Activated CD4-positive, alpha-beta T cell treated with anti-CD3 and anti-CD28 coated beads, Interleukin-2, amount 50 U/mL, for 4 hours (primary cell): Measurements from ENCODE around the gene VPS54.

Source experiments
- DNase-seq, 2 experiments: peaks; one replicate each; pipeline ENCODE4 v3.0.0-alpha.2; 2020

Gene VPS54, protein sequence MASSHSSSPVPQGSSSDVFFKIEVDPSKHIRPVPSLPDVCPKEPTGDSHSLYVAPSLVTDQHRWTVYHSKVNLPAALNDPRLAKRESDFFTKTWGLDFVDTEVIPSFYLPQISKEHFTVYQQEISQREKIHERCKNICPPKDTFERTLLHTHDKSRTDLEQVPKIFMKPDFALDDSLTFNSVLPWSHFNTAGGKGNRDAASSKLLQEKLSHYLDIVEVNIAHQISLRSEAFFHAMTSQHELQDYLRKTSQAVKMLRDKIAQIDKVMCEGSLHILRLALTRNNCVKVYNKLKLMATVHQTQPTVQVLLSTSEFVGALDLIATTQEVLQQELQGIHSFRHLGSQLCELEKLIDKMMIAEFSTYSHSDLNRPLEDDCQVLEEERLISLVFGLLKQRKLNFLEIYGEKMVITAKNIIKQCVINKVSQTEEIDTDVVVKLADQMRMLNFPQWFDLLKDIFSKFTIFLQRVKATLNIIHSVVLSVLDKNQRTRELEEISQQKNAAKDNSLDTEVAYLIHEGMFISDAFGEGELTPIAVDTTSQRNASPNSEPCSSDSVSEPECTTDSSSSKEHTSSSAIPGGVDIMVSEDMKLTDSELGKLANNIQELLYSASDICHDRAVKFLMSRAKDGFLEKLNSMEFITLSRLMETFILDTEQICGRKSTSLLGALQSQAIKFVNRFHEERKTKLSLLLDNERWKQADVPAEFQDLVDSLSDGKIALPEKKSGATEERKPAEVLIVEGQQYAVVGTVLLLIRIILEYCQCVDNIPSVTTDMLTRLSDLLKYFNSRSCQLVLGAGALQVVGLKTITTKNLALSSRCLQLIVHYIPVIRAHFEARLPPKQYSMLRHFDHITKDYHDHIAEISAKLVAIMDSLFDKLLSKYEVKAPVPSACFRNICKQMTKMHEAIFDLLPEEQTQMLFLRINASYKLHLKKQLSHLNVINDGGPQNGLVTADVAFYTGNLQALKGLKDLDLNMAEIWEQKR

DNA sequence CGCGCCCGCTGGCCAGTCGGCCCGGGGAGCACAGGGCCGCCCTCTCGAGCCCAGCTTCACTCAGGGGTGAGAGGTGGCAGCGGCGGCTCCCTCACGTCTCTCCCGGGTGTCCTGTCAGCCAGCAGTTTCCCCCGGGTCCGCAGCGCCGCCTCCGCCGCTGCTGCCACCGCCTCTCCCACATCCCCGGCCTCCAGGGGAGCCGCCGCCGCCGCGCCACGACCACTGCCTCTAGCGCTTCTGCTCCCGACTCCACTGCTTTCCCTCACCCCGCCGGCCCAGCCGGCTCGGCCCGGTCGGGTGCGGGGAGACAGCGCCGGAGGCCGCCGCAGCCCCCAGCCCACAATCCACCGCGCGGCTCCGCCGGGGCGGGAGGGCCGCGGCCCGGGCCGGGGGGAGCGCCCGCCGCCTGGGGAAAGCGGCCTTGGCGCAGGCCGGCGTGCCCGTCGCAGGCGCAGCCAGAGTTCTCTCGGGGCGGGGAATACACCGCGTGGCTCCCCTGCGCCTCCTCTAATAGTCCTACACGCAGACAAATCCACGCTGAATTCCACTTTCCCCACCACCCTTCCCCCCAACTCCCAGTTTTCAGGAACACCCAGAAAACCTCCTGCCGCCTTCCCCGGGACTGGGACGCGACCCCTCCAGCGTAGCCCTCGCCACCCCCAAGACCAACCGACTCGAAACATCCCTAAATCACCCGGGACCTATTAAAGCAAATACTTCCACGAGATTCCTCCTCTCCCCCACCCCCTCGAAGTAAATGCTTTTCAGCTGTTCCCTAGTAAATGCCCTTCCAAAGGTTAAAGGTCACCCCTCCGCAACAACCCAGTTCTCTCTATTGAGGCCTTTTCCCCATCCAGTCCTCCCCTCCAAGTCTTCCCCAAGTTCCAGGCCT lies at the start of gene VPS54:
Gene VPS54 (minus strand): TSS at position 346 of the 892 bp plus-strand sequence. CDS start 35,429 bp downstream, outside the sequence.
- DNase-seq, result peak; percentile 36 to 38

DNA sequence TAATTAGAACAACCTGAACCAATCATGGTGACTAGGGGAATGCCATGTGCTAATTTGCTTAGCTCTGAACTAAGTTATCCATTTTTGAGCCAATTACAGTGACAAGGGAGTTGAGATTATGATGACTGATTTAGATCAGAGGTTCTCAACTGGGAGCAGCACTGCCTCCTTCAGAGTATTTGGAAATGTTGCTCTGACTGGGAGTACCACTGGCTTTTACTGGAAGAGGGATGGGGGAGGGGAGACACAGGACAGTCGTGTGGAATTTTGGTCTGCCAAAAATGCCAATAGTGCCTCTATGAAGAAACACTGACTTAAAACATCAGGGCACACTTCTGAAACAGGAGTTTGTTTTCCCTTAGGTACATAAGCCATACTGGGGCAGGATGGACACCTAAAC lies 48.1 kb upstream of the VPS54 start:
- no peak for DNase-seq

DNA sequence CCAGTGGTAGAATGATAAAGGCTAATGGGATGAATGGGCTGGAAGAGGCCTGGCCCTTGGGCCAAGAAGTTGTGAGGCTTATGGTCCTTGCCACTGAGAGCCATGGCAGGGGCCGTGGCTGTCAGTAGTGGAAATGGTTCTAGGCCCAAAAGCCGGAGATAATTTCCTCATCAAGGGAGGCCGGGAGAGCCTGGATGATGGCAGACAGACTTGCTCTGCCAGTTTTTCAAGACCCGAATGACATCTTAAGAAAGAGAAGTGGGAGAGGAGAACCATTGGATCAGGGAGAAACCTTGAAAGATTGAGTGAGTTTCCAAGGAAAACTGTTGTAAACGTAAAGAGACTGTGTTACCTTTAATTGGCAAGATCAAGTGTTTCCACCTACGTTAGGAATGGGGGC lies 46.3 kb upstream of the VPS54 start:
- no peak for DNase-seq

DNA sequence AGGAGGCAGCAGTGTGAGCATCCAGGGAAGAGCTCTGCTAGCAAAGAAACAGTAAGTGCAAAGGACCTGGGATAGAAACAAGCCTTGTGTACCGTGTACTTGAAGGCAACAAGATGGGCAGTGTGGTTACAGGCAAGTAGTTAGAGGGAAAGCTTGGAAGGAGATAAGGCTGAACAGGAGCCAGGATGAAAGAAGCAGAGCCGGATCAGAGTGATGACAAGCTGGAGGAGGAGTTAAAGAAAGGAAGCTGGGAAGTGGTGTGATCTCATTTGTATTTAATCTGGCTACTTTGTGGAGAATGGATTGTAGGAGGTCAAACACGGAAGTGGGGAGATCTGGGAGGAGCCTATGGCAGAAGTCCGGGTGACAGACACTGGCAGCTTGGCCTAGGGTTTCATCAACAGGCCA lies 44.7 kb upstream of the VPS54 start:
- DNase-seq, result no peak

DNA sequence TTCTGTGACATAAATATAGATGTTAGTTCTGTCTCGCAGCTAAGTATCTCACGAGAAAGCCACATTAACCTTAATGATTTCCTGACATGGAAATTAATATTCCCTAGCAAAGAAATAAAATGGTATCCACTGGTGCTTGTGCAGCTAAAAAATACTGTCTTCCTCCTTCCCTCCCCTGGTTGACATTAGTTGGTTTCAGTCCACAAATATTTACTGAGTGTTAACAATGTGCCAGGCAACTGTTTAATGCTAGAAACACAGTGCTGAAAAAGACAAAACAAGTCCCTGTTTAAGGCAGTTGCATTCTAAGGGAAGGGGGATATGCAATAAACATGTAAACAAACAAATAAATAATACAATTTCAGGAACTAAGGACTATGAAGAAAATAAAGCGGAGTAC lies 44.2 kb upstream of the VPS54 start:
- no peak for DNase-seq

DNA sequence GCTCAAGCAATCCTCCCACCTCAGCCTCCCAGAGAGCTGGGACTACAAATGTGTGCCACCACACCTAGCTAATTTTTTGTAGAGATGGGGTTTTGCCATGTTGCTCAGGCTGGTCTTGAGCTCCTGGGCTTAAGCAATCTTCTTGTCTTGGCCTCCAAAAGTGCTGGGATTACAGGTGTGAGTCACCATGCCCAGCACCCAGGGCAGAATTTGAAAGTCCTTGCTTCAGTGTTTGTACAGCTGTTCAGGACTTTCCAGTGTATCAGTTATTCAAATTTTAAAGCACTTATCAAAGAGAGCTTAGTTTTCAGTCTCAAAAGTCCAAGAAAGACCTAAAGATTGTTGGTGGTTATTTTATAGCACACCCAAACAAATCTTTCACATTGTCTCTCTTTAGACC lies 43.6 kb upstream of the VPS54 start:
- no peak for DNase-seq

DNA sequence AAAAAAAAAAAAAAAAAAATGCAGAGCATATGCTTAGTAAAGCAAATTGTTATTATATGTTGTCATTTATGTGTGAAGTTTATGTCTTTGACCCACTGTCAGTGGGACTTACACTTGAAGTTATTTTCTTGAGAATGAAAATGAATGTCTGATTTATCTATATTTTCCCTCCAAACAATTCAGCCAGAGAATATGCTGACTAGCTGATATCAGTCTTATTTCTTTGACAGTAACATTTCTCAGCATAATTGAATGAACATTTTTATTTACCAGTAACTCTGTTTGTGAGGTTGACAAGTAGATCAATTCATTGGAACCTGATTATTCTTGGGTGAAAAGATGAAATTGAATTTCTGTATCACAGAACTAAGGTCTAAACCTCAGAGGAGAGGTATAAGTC lies 40.0 kb upstream of the VPS54 start:
- DNase-seq, result no peak

DNA sequence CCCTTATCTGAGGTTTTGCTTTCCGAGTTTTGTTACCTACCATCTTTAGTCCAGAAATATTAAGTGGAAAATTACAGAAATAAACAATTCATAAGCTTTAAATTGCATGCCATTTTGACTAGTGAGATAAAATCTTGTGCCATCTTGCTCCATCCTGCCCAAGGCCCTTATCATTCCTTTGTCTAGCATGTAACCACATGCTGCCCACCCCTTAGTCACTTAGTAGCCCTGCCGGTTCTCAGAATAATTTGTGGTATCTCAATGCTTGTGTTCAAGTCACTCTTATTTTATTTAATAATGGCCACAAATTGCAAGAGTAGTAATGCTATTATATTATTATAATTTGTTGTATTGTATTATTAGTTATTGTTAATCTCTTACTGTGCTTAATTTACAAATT lies 36.8 kb upstream of the VPS54 start:
- DNase-seq, result no peak

DNA sequence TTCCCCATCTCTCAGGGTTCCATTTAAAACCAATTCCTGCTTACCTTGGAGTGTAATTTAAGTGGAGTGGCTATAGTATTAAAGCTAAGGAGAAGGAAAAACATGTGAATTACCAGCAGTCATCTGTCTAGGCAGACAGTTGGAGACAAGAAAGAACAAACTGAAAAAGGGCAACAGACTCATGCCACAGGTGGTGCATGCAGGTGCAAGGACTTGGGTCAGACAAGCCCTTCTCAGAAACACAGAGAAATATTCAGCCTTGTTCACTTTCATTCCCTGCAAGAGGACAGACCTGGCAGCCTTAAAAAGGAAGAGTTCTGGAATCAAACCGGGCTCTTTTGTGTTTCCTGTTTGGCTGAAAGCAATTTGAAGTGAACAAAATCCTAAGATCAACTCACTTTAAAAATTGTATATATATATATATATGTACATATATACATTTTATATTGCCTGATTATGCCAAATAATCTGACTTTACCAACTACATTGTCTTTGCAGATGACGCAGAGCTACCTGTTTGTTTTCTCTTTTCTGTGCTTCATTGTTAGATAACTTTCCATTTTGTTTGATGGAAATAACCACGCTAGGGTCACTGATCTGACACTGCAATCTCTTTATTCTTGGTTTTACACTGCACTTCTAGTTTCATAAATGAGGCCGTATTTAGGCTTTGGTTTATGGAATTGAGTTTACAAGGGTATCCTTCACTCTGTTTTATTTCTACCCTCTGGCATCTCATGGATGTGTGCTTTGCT lies 35.1 kb upstream of the VPS54 start:
- no peak for DNase-seq

DNA sequence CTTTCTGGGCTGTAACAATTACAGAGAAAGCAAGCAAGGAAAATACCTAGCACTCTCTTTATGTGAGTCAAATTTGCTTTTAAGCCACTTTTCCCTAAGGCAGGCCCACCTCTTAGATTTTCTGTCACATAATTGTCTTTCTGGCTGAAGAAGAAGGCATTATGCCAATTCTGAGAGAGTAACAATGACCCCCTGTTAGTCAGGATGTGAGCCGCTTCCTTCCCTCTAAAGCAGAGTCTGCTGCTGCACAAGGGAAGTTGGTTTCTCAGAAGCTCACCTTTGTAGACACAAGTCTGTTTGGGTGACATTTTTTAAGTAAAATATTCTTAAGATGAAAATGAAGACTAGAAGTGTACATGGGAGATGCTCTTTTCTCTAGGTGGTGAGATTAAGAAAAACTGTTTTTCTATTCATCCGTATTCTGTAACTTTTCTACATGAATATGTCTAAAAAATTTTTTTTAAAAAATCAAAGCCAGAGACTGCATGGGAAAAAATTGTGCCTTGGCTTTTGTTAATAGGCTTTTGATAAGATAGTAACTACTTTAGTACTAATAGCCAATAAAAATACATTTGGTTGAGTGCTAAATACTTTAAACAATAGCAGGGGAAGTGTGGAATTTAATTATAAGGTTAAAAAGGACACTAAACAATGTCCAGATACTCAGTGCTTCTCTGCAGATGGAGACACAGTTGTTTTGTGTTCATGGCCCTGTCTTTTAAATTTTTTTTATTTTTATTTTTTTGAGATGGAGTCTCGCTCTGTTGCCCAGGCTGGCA lies 33.4 kb upstream of the VPS54 start:
- DNase-seq, result no peak

DNA sequence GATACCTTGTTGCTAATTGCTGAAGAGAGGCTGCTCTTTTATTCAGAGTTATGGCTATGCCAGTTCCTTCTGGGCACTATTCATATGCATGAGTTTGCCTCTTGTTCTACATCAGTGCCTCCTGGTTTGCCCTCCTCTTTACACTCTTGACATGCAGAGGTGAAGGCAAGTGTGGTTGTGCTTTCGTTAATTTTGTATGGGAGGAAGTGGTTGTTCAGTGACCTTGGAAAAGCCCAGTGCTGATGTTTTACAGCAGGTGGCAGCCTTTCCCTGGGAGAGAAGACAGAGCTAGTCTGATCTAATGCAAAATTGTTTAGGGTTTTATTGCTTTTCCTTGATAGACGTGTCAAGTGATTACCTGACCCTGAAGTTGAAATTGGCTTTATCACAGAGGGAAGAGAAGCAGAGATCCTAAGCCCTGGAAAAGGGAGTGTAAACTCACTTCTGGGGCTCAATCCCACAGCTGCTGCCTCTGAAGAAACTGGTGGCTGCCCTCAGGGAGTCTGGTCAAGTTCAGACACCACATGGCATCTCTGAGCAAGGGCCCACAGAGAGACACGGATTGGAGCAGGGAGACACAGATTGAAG lies 30.5 kb upstream of the VPS54 start:
- peak; percentile 63 to 69 for DNase-seq

DNA sequence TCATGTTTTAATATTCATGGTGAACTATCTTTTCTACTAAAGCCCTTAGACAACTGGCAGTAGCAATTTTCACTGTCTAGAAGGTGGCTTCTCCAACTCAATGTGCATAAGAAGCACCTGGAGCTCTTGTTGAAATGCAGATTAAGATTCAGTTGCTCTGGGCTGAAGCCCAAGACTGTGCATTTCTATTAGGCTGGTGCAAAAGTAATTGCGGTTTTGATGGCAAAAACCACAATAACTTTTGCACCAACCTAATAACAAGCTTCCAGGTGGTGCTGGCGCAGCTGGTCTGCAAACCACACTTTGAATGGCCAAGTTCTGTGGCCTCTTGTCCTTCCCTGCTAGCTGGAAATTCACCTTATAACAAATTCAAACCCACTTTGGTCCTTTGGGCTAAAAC lies 26.7 kb upstream of the VPS54 start:
- DNase-seq, result no peak

DNA sequence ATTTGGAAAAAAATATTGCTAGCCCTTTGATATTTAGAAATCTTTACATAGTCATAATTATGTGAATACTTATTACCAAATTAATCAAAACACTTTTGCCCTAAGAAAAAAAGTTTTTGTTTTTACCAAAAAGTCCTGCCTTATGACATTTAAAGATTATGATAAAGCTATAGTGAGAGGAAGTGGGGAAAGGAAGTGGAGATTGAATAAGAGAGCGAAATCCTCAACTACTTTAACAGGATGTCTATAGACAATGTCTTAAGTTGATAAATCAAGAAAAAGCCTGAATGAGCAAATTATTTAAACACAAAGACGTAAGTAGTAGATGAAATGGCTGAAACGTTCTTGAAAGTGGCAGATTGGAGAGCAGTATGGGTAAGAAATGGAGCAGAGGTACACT lies 20.9 kb upstream of the VPS54 start:
- DNase-seq, result no peak

DNA sequence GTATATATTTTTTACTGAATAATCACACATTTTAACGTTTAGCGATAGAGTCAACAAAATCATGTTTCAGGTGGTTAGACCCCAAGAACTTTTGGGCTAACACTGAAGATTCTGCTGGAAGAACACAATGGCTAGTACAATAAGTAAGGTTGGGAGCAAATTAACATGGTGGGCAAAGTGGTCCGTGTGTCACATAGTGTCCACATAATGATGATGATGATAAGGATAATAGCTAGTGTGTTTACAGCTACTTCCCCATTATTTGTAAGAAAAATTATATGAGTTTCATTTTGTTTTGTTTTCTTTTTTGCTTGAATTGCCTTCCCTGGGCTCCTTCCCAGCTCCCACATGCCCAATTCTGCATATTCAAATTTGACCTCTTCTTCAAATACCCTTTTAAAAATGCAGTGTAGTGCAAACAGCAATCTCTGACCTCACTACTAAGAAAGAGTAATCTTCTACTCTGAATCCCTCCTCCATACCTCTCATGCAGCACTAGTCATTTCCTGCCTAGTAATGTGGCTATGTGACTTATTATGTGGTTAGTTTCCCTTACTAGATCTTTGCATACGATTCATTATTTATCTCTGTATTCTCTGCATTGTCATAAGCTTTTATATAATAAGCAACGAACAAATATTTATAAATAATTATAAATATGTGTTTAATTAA lies 16.9 kb upstream of the VPS54 start:
- no peak for DNase-seq

DNA sequence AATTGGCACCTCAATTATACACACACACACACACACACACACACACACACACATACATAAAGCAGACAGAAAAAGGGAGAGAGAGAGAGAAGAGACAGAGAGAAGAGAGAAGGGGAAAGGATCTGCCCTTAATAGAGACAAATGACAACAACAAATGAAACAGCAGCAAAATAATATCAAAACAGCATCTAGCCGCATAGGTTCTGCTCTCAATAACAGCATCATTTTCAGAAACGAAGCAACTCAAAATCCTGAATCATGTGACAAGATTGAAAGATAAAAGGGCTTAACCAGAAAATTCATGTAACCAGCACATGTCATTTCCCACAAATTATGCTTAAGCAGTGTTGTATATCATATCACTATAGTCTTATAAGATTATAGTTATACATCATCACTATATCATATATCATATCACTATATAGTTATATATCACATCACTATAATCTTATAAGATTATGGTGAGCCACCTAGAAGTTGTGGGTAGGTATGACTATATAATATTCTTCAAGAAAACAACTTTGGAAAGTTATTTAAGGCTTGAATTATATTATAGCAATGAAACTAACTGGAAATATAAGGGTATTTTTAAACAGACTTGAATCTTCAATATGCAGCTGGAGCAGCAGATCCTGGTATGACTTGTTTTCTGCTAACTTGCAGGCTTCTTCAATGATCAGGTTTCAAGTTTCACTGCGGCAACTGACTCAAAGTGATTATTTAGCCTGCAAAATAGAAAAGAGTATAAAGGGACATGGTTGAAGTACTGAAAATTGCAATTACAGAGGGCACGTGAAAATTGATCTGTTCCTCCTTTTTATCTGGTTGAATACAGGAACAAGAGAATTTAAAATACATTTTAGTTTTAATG lies 16.1 kb upstream of the VPS54 start:
- no peak for DNase-seq

DNA sequence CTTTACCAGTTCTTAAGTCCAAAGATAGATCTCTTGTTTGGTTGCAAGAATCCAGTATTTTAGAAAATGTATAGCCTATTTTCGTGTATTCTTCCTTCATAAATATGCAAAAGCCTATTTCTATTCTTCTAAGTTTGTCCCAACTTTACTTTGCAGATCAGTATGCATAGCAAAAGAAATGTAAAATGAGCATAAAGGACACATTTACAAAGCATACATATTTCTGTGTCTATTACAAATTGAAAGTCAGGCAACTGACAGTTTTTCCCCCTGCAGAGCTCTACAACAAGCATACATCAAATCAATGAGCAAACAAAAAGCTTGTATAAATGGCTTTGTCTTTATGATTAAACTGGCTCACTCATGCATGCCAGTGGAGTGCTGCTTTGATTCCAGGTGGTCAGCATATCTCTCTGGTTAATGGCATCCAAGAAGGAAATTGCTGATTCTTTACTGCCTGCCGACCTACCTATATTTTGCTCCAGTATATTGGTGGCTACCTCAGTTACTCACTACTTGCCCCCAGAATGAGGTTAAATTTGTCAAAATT lies 10.0 kb upstream of the VPS54 start:
- no peak for DNase-seq

DNA sequence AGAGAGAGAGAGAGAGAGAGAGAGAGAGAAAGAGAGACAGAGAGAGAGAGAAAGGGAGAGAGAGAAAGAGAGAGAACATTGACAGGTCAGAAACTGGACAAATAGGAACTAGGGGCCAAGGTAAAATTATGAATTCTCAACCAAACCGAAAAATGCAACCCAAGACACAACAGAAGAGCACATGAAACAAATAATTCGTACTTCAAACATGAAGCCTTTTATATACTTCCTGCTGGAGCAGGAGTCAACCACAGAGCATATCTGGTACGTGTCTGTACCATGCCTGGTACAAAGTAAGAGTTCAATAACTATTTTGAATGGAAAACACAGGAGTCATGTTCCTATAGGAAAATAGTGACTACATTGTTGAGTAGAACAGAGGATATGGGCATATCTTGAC lies 6.5 kb upstream of the VPS54 start:
- no peak for DNase-seq

DNA sequence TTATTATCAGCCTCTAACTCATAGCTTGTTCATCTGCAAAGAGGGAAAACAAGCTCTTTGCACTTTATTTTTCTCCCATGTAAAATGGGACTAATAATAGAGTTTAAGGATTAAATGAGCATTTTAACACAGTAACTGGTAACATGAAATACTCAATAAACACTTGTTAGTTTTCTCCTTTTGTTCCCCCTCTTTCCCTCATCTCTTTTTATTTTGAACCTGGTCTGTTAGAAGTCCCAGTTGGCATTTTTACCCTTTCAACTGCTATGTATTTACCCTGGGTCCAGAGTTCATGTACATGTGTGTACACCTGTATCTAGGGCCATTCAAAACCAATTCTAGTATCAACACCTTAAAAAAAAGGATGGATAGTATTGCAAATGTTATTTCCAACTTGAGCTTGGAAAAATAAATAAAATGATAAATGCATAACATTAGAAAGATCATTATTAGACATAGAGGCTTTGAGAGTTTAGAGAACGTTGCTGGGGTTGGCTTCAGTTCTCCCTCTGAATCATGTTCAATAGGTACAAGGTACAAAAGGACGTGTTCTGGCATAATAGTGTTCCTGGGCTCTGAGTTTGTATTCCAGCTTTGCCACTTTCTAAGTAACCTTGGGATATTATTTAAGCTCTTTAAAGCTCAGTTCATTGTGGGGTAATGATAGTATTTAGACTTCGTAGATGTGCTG lies 5.2 kb upstream of the VPS54 start:
- DNase-seq, result no peak
